VCaP (cell line): ENCODE results near the gene MX2.

Source experiments
- H3K27ac ChIP-seq: fragments of 450-650 bp; 2 replicates; pipeline ENCODE4 v1.5.1; 2017
- CTCF ChIP-seq: fragments of 450-650 bp; conservative IDR thresholded peaks from 2 replicates; pipeline ENCODE4 v1.5.1; 2017; ENCODE audit warnings: mild to moderate bottlenecking, moderate library complexity

Gene MX2

DNA sequence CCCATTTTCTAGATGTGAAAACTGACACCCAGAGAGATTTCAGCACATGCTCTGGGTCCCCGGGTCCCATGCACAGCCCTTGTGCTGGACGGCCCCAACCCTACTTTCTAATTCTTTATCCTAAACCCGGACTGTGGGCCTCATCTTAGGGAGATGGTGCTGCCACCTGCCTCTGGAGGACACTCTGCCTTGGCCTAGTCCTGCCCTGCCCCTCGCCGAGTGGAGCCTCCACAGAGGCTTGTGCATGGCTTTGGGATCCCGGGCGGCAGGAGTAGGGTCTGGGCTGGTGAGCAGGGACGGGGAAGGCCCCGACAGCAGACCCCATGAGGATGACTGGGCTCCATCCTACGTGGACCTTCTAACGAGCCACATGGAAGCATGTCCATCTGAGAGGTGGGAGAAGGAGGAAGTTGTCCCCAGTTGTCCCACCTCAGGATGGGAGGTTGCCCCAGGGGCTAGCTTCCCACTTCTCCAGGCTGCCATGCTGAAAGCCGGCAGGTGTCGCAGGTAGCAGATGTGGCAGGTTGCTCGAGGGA lies 12.4 kb downstream of the MX2 start:
- no peak overlapping the region for H3K27ac ChIP-seq
- peak; percentile 22; the same call in 1 of the 2 replicates for TF ChIP-seq CTCF

GRCh38 chr21:41374867-41375533 lies 13.2 kb downstream of the MX2 start:
- TF ChIP-seq CTCF = no peak

DNA sequence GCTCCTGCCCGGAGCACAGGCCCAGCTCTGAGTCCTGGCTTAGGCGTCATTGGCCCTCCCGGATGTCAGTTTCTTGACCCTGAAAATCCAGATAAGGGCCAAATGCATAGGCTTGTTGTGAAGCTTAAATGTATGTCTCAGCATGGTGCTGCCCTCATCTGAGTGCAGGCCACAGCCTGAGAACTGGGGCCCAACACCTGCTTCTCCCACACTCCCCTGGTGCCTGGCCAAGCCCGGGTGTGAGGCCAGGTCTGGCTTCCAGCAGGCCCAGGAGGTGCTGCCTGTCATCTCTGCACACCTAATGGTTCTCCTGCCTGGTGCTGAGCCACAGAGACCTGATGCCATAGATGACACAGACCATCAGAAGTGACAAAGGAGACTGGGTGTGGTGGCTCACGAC lies 14.0 kb downstream of the MX2 start:
- TF ChIP-seq CTCF = no peak
- H3K27ac ChIP-seq = no peak overlapping the region

More at GRCh38 chr21:41374867-41375533, 13.2 kb downstream of the MX2 start:
- H3K27ac ChIP-seq = no peak overlapping the region

DNA sequence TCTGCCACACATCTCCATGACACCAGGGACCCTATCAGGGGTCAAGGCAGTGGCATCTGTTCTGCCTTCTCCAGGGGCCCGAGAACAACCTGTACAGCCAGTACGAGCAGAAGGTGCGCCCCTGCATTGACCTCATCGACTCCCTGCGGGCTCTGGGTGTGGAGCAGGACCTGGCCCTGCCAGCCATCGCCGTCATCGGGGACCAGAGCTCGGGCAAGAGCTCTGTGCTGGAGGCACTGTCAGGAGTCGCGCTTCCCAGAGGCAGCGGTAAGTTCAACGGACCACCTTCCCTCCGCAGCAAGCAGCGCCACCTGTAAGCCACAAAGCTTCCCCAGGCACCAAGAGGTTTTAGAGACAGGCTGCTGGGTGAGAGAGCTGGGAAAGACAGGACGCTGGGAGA lies 15.9 kb downstream of the MX2 start:
- TF ChIP-seq CTCF = no peak

GRCh38 chr21:41378849-41379248 lies 17.0 kb downstream of the MX2 start:
- TF ChIP-seq CTCF = peak; percentile 50
- no peak overlapping the region for H3K27ac ChIP-seq

More for the DNA sequence above, 15.9 kb downstream of the MX2 start:
- no peak overlapping the region for H3K27ac ChIP-seq

DNA sequence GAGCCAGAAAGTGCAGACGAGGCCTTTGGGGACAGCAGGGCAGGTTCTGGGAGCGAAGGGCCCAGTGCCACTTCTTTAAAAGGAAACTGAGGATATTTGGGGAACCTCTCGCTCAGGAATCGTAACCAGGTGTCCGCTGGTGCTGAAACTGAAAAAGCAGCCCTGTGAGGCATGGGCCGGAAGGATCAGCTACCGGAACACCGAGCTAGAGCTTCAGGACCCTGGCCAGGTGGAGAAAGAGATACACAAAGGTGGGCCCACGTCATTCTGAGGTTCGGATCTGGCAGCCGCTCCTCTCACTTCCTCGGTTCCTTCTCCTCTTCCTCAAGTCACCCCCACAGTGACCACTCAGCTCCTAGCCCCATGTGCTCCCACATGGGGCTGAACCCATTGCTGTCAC lies 18.1 kb downstream of the MX2 start:
- TF ChIP-seq CTCF = no peak
- no peak overlapping the region for H3K27ac ChIP-seq

GRCh38 chr21:41381731-41382130 lies 19.9 kb downstream of the MX2 start:
- no peak for TF ChIP-seq CTCF
- no peak overlapping the region for H3K27ac ChIP-seq
